ENCODE measurements around the gene VANGL2.

GRCh38 chr1:160419150-160419837 is 18.9 kb downstream of the VANGL2 start:
- TF ChIP-seq POLR2A (IDR thresholded peaks at IDR 0.05) (no peak), CTCF (IDR thresholded peaks at IDR 0.05) (no peak)

Data from ovary (tissue), 3 donors.